ENCODE data around the gene GFY.
A peak's percentile ranks its signal among the peaks of the same experiment; 100 is the strongest.

GFY gene

DNA sequence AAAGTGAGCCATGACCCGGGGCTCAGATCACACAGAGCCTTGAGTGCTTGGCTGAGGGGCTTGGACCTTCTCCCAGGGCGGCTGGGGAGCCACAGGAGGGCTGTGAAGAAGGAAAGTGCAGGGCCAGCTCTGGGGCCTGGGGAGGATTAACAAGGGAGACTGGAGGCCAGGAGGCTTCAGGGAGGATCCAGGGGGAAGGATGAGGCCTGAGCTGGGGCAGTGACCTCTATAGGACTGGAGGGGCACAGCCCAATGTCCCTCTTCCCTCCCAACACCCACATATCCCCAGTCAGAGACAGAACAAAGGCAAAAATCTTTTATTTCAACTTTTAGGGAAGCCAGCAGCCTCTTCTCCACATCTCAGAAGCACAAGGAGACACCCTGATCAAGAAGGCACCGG lies 20.8 kb downstream of the GFY start:
- no peak overlapping the region for H3K4me3 ChIP-seq (ENCODE audit: low read length)
- no peak for TF ChIP-seq CTCF (IDR thresholded peaks at IDR 0.05; ENCODE audit: insufficient read depth, low read depth, low read length, missing control alignments)
- DNase-seq (ENCODE audit: low read depth): no peak

DNA sequence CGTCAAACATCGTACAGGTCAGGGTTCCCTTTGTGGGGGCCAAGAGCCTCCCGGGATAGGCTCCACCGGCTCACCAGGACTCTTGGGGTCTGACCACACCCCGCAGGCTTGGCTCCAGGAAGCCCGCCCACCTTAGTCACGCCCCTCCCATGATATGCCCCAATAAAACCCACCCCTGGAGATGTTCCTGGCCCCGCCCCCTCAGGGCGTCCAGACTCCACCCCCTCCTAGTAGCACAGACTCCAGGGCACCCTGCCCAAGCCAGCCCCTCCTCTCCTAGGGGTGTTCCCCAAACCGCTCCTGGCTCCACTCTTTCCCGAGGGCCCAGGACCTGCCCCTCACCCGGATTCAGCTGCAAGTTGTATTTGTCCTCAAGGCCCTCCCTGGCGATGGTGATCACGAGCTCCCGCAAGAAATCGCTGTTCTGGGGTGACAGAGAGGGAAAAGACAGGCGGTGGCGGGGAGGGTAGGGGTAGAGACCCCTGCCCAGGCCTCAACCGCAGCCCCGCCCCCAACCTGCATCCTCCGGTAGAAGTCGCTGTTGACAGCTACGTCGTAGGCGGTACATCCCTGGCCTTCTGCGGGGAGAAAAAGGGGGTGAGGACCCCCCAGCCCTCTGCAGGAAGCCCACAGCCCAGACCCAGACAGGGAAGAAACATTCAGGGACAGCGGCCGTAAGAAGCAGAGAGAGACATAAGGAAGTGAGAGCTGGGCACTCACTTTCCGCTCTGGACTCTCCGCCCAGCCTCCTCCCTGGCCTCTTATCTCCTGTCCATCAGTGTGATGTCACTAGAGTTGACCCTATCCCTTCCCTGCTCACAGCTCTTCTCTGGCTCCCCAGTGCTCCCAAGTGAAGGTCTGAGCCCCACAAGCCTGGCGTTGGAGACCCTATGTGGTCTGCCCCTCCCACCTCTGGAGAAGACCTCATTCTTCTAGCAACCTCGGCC lies 22.6 kb downstream of the GFY start:
- peak; percentile 24 for DNase-seq (ENCODE audit: low read depth)
- no peak for TF ChIP-seq CTCF (IDR thresholded peaks at IDR 0.05; ENCODE audit: insufficient read depth, low read depth, low read length, missing control alignments)
- no peak overlapping the region for H3K4me3 ChIP-seq (ENCODE audit: low read length)

DNA sequence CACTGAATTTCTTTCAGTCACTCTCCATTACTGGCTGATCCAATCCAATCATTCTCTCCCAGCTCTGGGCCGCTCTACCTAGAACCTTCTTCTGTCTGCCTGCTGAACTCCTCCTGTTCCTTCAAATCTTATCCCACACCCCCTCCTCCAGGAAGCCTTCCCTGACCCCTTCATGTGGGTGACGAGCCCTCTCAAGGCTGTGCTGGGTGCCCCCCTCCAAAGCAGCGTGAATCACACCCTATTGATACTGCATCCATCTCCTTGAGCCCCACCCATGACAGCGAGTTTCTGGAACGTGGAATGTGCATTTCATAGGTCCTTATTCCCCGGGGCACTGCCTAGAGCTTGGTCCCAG lies 23.2 kb downstream of the GFY start:
- TF ChIP-seq CTCF (IDR thresholded peaks at IDR 0.05; ENCODE audit: insufficient read depth, low read depth, low read length, missing control alignments): no peak
- DNase-seq (ENCODE audit: low read depth): no peak
- H3K4me3 ChIP-seq (ENCODE audit: low read length): no peak overlapping the region

DNA sequence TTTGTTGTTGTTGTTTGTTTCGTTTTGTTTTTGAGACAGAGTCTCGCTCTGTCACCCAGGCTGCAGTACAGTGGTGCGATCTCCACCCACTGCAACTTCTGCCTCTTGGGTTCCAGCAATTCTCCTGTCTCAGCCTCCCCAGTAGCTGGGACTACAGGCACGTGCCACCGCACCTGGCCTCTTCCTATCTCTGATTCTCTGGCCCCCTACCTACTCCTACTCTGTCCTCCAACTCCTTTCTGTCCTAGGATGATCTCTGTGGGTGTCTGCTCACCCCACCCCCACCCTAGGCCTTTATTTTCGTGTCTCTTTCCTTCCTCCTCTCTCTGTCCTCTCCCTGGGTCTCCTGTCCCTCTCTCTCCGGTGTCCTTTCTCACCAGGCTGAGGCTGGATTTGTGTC lies 25.2 kb downstream of the GFY start:
- DNase-seq (ENCODE audit: low read depth): no peak
- no peak for TF ChIP-seq CTCF (IDR thresholded peaks at IDR 0.05; ENCODE audit: insufficient read depth, low read depth, low read length, missing control alignments)
- H3K4me3 ChIP-seq (ENCODE audit: low read length): peak overlapping the region; percentile 91

GRCh38 chr19:49451430-49452181 lies 26.4 kb downstream of the GFY start, which contains the start of gene PIH1D1:
PIH1D1 (minus strand) TSS chr19:49451814; CDS start chr19:49451574, 240 bp downstream.
- H3K4me3 ChIP-seq (ENCODE audit: low read length): peak within 1 kb of the TSS; percentile 91
- TF ChIP-seq CTCF (IDR thresholded peaks at IDR 0.05; ENCODE audit: insufficient read depth, low read depth, low read length, missing control alignments): peak; percentile 29
- peak; percentile 99 for DNase-seq (ENCODE audit: low read depth)

GRCh38 chr19:49453013-49453756 lies 28.0 kb downstream of the GFY start, which contains the start of gene ALDH16A1:
ALDH16A1 (plus strand) TSS chr19:49453225; CDS start chr19:49453332, 107 bp downstream.
- TF ChIP-seq CTCF (IDR thresholded peaks at IDR 0.05; ENCODE audit: insufficient read depth, low read depth, low read length, missing control alignments): no peak
- DNase-seq (ENCODE audit: low read depth): peak; percentile 98
- peak within 1 kb of the TSS; percentile 91 for H3K4me3 ChIP-seq (ENCODE audit: low read length)
